DLD1 (cell line): ENCODE measurements around the gene MSI2.
"Not testable (repeated sequence)": the region's sequence is repeated elsewhere in the genome, so short reads cannot be mapped to it uniquely, and the experiment has no call there.

Experiments
- in situ Hi-C: cut with HindIII; loops from 2 replicates; pipeline ENCODE4 v1.10.0; 2017; ENCODE audit warnings: low sequenced_read_pairs

MSI2 gene

DNA sequence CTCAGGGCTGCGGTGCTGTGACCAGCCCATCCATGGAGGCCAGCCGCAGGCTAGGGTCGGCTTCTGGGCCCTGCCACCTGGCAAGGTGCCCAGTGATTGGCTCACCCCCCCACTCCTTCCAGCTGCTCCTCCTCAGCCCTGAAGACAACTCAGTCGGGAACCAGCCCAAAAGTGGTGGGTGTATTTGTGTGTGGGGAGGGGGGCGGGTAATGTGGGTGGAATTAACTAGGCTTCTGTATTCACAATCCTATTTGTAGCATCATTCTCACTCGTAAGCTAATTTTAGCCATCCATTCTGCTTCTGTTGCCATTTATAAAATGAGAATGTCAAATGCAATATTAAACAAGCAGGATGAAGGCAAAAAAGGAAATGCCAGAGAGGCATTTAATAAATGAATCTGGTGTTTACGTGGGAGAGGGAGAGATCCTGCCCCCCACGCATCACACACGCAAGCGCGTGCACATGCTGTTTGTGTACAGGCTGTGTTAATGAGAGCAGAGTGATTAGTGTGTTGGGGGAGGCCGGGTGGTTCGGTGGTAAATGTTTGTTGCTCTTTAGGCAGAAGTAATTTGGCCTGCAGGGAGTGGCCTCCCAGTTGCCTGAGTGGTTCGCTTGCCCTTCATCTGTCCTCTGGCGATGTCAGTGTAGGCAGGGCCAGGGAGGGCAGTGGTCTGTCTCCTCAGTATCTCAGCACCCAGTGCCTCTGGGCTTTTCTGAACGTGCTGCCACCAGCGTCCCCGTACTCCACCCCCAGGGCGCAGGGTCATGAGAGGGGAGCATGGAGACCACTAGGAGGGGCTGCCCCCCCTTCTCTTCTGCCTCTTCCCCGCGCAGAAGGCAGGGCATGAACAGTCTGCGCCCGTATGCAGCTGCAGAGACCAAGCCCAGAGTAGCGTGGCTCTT is 348.7 kb downstream of the MSI2 start:
- in situ Hi-C loops: no loop called here

DNA sequence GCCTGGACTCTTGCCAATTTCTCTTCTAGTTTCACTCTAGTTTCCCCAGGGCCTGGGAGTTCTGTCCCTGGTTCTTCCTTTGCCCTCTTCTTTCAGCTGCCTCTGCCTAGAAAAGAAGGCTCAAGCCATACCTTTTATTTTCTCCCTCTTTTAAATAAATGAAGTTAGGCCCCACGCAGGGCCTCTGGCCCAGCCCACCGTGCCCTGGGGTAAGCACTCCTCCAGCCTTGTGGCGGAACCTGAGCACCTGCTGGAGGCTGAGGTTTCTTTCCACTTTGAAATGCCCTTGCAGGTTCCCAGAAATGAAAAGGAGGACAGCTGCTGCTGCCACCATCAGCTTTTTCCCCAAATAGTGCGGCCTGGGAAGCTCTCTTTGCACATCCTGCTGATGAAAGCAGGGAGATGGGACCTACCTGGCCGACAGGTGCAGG is 349.4 kb downstream of the MSI2 start:
- in situ Hi-C loops: no loop called here

- in situ Hi-C loops: no loop called here
Measured at GRCh38 chr17:57606111-57606875, 350.0 kb downstream of the MSI2 start.

DNA sequence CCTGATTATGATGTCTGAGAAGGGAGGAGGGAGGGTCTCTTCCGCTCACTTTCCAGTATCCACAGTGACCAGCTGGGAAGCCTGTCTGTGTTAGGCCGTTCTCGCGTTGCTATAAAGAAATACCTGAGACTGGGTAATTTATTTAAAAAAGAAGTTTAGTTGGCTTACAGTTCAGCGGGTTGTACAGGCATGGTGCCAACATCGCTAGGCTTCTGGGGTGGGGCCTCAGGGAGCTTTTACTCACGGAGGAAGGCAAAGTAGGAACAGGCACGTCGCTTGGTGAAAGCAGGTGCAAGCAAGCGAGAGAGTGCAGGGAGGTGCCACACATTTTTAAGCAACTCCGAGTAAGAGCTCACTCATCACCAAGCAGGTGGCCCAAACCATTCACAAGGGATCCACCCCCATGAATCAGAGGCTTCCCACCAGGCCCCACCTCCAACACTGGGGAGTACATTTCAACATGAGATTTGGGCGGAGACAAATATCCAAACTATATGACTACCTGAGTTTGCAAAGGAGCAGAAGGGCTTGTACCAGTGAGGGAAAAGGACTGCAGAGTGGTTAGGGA is 351.3 kb downstream of the MSI2 start:
- in situ Hi-C loops: no loop called here

DNA sequence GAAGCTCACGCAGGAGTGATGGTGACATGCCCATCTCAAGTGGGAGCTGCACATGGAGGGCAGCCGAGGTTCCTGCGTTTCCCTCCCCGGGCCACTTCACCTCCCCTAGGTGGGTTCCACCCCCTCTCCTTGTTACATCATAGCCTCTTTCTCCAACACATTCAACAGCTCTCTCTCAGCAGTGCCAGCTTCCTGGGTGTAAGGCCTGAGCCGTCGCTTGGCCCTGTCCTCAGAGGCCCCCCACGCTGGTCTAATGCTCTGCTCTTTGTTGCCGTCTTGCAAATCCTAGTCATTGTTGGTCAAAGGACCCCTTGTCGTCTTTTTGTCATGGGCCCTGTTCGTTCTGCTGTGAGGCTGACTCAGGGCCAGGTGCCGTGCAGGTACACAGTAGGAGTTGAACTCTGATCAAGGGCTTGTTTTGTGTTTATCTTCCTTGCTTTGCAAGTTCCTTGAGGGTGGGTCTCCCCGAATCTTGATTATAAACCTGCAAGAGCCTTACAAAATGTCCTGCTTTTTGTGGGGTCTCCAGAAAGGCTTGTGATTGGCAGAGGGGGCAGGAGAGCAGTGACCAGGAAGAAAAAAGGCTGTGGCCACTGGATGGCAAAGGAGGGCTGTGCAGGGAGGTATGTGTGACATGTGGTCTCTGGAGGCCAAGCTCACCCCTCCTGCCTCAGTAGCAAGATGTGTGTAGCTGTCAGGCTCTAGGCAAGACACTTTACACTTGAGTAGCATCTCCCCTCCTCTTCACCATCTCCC is 352.2 kb downstream of the MSI2 start:
- in situ Hi-C loops: no loop called here

DNA sequence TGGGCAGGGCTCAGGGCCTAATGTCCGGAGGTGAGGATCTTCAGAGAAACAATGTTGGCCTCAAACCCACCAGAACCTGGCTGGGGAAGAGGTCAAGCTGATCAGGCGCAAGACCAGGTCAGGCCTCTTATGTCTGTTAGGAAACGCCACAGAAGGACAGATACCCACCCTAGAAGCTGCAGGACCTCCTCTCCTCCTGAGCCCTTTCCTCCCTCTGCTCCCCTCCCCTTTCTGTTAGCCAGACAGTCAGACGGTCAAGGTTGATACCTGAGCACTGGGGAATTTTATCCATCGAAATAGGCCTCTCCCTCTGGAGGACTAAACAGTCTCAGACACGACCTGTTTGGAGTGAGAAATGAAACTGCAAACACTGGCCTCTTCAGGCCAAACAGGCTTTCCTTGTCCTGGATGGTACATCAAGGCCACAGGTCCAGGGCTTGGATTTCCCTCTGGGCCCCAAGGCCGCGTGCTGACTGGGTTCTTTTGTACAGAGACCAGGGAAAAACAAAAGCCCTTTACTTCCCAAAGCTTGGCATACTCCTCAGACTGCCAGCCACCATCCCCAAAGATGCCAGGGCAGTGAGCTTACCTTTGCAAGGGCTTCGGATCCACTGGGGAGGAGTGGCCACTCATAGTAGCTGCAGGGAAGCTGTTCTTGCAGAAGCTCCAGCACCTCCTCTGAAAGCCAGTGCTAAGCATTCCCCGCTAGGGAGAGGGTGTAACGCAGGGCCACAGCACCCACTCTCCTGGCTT is 353.0 kb downstream of the MSI2 start:
- in situ Hi-C loops: no loop called here

GRCh38 chr17:57609878-57610270 is 353.6 kb downstream of the MSI2 start:
- in situ Hi-C loops: no loop called here

GRCh38 chr17:57612202-57613071 is 356.1 kb downstream of the MSI2 start:
- in situ Hi-C loops: no loop called here

GRCh38 chr17:57614742-57615141 is 358.4 kb downstream of the MSI2 start:
- in situ Hi-C loops: no loop called here

DNA sequence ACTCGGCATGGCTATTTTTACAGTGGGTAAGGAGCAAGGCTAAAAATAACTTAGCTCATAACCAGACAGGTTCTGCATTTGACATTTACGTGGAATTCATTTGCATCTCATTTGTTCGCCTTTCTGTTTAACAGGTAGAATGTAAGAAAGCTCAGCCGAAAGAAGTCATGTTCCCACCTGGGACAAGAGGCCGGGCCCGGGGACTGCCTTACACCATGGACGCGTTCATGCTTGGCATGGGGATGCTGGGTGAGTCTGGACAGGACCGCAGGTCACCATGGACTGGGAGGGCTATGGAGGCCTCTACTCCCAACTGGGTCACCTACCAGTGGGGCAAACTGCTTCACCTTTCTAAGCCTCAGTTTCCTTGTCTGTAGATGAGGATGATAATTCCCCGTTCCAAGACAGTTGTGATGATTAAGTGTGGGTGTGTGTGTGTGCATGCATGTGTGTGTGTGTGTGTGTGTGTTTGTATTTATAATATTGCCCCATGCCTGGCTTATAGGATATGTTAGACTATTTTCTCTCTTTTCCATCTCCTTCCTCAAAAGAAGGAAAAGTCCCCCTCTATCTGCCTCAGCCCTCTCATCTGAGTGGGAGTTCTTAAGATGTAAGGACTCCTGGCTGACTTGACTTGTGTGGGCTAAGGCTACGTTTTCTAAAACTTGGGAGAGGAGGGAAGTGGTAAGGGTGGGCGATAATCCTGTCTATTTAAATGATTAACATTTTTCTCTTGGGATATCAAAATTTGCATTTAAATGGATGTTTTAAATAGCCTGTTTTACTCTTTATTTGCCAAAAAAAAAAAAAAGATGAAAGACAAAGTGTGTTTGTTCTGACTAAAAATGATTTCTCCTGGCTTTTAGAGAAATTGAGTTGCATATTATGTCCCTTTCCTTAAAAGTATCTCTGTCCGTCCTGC is 359.8 kb downstream of the MSI2 start:
- in situ Hi-C loops: no loop called here

DNA sequence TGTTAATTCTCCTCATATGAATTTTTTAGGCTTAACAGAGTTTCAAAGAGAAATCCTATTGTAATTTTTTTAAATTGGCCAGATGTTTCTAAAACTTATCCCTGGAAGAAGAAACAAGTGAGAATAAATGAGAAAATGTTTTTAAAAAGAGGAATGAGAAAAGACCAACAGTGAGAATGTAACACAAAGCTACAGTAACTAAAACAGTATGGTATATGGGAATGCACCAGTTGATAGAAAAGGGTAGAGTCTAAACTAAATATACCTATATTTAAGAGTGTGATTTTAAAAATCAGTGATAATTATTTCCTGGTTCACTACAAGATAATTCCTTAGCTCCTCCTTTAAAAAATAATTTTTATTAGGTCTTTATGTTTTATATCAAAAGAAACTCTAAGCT is 360.9 kb downstream of the MSI2 start:
- in situ Hi-C loops: no loop called here

GRCh38 chr17:57619061-57619937 is 363.0 kb downstream of the MSI2 start:
- in situ Hi-C loops: no loop called here

DNA sequence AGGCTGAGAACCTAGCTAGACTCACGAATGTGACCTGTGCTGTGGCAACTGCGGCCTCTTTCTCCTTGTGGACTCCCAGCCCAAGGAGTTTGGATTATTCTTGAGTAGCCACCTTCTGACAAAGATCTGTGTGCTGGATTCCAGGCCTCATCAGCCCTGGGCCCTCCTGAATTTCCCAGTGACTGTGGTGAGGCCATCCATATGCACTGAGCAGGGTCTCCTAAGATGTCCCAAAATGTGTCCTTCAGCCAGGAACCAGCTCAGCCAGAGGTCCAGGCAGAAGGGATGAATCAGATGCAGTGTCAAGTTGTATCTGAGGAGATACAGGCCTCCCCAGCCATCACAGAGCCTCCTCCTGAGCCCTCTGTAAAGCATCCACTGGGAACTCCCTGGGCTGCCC is 364.3 kb downstream of the MSI2 start:
- in situ Hi-C loops: no loop called here

DNA sequence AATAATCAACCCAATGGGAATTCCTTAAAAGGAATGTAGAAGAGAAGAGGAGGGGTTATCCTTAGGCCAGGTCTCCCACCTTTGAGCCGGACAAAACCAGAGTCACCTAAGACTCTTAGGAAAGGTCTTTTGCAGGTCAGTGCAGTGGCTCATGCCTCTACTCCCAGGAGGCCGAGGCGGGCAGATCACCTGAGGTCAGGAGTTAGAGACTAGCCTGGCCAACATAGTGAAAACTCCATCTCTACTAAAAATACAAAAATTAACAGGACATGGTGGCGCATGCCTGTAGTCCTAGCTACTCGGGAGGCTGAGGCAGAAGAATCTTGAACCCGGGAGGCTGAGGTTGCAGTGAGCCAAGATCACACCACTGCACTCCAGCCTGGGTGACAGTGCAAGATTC is 365.5 kb downstream of the MSI2 start:
- in situ Hi-C loops: not testable (repeated sequence)

GRCh38 chr17:57622306-57622682 is 366.0 kb downstream of the MSI2 start:
- in situ Hi-C loops: no loop called here

GRCh38 chr17:57622683-57623433 is 366.5 kb downstream of the MSI2 start:
- in situ Hi-C loops: no loop called here

GRCh38 chr17:57623620-57624019 is 367.3 kb downstream of the MSI2 start:
- in situ Hi-C loops: no loop called here
